C4-2B (cell line): ENCODE data around the gene CCDC85C.

Experiments used
- CTCF ChIP-seq: fragments of 450-650 bp; conservative IDR thresholded peaks from 2 replicates; pipeline ENCODE4 v1.5.1; 2017; ENCODE audit warnings: mild to moderate bottlenecking
- ZFX ChIP-seq: fragments of 450-650 bp; IDR thresholded peaks from 2 replicates; pipeline ENCODE4 v1.6.1; 2017

GRCh38 chr14:99608591-99608990 is 4.6 kb upstream of the CCDC85C start:
- no peak for TF ChIP-seq CTCF
- TF ChIP-seq ZFX: no peak
